ENCODE results near the gene UBE2Z. TPM values are rescaled to one million over a fixed set of nuclear protein-coding genes. Genes with fewer than 3 reads are reported as not detected.

The UBE2Z gene
- total RNA-seq, 1 donor from 2014 or later, result 72.1 TPM

DNA sequence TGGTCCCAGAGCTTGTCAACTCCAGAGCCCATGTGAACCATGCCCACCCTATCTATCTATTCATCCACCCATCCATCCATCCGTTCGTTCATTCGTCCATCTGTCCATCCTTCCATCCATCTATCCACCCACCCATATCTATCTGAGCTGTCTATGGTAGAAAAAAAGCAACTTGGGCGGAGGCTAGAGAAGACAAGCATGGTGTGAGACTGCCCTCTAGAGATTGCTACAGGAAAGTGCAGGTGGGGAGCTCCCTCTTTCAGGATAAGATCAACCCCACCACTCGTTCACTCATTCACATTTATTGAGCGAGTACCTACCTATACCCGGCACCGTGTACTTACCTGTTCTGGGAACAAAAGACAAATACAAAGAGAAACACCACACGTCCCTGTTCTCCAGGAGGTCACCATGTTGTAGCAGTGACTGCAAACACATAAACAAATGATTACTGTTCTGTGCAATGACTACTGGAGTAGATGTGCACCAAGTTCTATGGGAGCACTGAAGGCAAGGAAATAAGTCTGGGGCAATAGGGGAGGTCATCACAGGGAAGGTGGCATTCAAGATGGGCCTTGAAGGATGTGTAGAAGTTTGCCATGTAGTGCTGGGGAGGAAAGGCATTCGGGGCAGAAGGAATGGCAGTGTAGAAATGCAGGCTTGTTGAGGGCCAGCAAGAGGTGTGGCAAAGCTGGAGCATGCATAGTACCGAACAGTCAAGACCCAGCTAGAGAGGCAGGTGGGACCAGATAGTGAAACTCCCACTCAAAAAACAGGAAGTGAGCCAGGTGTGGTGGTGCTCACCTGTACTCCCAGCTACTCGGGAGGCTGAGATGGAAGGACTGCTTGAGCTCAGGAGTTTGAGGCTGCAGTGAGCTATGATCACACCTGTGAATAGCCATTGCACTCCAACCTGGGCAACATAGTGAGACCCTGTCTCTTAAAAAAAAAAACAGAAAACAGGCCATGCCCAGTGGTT, 29.0 kb upstream of the UBE2Z start:
- DNase-seq (ENCODE audit: extremely low spot score, unreplicated experiment), result no peak

DNA sequence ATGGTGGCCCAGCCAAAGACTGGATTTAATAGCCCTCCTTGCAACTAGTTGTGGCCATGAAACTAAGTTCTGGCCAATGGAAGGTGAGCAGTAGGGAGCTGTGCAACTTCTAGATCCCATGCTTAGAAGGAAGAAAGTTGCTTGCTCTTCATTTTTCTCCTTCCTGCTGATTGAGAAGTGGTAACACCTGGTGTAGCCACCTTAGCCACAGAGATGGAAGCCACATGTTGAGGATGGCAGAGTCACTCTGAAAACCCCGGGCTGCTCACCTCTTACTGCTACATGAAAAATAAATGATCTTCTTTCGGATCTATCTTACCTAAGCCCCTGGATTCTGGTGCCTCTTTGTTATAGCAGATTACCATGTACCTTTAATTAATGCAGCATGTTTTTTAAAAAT, 25.9 kb upstream of the UBE2Z start:
- Mint-ChIP-seq H3K27ac (no peak overlapping the region), H3K27me3 (peaks cover 3% of the 10 kb centered on the region), H3K36me3 (no peaks in the 10 kb centered on the region), H3K9me3 (no peaks in the 10 kb centered on the region), H3K4me3 (no peak overlapping the region), H3K4me1 (ENCODE audit: unreplicated experiment) (peaks cover 4% of the 10 kb centered on the region)
- TF ChIP-seq, protein P1, sequence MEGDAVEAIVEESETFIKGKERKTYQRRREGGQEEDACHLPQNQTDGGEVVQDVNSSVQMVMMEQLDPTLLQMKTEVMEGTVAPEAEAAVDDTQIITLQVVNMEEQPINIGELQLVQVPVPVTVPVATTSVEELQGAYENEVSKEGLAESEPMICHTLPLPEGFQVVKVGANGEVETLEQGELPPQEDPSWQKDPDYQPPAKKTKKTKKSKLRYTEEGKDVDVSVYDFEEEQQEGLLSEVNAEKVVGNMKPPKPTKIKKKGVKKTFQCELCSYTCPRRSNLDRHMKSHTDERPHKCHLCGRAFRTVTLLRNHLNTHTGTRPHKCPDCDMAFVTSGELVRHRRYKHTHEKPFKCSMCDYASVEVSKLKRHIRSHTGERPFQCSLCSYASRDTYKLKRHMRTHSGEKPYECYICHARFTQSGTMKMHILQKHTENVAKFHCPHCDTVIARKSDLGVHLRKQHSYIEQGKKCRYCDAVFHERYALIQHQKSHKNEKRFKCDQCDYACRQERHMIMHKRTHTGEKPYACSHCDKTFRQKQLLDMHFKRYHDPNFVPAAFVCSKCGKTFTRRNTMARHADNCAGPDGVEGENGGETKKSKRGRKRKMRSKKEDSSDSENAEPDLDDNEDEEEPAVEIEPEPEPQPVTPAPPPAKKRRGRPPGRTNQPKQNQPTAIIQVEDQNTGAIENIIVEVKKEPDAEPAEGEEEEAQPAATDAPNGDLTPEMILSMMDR (conservative IDR thresholded peaks at IDR 0.05), result no peak
- DNase-seq (ENCODE audit: extremely low spot score, unreplicated experiment), result no peak

More for the DNA sequence above, 29.0 kb upstream of the UBE2Z start:
- Mint-ChIP-seq H3K27ac (no peak overlapping the region), H3K36me3 (no peaks in the 10 kb centered on the region), H3K4me1 (ENCODE audit: unreplicated experiment) (peaks cover 4% of the 10 kb centered on the region), H3K9me3 (no peaks in the 10 kb centered on the region), H3K27me3 (peaks cover 3% of the 10 kb centered on the region), H3K4me3 (no peak overlapping the region)
- TF ChIP-seq, protein P1 (conservative IDR thresholded peaks at IDR 0.05), result peak; percentile 96

DNA sequence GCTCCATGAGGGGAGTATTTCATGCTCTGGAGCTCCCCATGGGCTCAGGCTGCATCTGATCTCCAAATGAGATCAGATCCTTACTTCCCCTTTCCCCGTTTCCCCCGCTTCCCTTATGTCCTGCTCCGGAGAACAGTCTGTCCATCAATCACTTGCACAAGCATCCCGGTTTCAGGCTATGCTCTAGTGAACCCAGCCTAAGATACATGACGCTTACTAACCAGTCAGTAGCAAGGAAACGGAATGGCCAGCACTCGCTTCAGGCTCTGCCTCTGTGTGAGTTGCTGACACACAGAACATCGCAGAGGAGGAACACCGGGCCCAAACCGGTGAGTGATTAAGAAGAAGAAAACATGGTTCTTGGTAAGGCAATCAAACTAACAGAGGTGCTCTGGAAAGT, 25.0 kb upstream of the UBE2Z start:
- H3K9me3 Mint-ChIP-seq, result no peaks in the 10 kb centered on the region
- DNase-seq (ENCODE audit: extremely low spot score, unreplicated experiment), result no peak
- no peaks in the 10 kb centered on the region for H3K36me3 Mint-ChIP-seq
- no peak overlapping the region for H3K4me3 Mint-ChIP-seq
- peaks cover 3% of the 10 kb centered on the region for H3K27me3 Mint-ChIP-seq
- H3K4me1 Mint-ChIP-seq (ENCODE audit: unreplicated experiment), result peaks cover 4% of the 10 kb centered on the region
- no peak overlapping the region for H3K27ac Mint-ChIP-seq
- TF ChIP-seq, protein P1 (conservative IDR thresholded peaks at IDR 0.05), result no peak

DNA sequence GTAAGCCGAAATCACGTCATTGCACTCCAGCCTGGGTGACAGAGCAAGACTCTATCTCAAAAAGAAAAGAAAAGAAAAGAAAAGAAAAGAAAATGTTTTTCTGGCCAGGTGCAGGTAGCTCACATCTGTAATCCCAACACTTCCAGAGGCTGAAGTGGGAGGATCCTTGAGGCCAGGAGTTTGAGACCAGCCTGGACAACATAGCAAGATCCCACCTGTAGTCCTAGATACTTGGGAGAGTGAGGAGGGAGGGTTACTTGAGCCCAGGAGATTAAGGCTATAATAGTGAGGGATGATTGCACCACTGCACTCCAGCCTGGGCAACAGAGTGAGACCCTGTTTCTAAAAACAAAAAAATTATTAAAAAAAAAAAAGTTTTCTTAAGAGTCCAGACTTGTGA, 18.1 kb upstream of the UBE2Z start:
- Mint-ChIP-seq H3K36me3 (peaks cover 5% of the 10 kb centered on the region), H3K27me3 (peaks cover 3% of the 10 kb centered on the region), H3K4me3 (no peak overlapping the region), H3K4me1 (ENCODE audit: unreplicated experiment) (peaks cover 18% of the 10 kb centered on the region), H3K27ac (no peak overlapping the region), H3K9me3 (no peaks in the 10 kb centered on the region)
- TF ChIP-seq, protein P1 (conservative IDR thresholded peaks at IDR 0.05), result no peak
- DNase-seq (ENCODE audit: extremely low spot score, unreplicated experiment), result no peak

DNA sequence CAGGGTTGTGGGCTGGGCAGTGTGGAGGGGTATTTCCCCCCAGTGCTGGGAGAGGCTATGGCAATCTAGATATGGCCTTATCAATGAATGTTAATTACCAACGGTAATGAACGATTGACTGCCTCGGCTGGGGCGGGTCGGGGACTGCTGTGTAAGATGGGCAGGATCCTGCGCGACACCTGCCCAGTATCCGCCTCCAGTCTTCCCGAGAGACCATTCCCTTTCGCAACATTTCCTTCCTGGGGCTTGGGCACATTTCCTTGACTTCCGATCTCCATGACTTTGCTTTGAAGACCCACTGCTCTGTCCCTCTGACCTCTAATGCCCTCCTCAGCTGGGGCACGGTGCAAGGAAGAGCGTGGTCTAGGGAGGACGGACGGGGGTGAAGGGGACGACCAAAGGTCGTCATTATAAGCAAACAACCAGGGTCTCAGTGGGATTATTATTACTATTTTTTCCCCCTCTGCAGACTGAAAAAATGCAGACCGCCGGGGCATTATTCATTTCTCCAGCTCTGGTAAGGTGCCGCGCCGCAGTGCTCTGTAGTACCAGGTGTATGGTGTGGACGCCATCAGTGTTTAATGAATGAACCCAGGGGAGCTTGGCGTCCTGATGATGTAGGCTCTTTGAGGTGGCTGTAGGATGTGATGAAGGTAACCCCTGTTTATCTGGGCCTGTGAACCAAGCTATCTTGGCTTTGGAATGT, 15.1 kb upstream of the UBE2Z start:
- TF ChIP-seq, protein P1 (conservative IDR thresholded peaks at IDR 0.05), result no peak
- H3K36me3 Mint-ChIP-seq, result peaks cover 9% of the 10 kb centered on the region
- H3K27ac Mint-ChIP-seq, result peak overlapping the region; percentile 99
- H3K4me1 Mint-ChIP-seq (ENCODE audit: unreplicated experiment), result peaks cover 18% of the 10 kb centered on the region
- H3K9me3 Mint-ChIP-seq, result no peaks in the 10 kb centered on the region
- H3K27me3 Mint-ChIP-seq, result peaks cover 3% of the 10 kb centered on the region
- DNase-seq (ENCODE audit: extremely low spot score, unreplicated experiment), result no peak
- peak overlapping the region; percentile 96 for H3K4me3 Mint-ChIP-seq
